ENCODE measurements around the gene CLDN34.

CLDN34 gene

DNA sequence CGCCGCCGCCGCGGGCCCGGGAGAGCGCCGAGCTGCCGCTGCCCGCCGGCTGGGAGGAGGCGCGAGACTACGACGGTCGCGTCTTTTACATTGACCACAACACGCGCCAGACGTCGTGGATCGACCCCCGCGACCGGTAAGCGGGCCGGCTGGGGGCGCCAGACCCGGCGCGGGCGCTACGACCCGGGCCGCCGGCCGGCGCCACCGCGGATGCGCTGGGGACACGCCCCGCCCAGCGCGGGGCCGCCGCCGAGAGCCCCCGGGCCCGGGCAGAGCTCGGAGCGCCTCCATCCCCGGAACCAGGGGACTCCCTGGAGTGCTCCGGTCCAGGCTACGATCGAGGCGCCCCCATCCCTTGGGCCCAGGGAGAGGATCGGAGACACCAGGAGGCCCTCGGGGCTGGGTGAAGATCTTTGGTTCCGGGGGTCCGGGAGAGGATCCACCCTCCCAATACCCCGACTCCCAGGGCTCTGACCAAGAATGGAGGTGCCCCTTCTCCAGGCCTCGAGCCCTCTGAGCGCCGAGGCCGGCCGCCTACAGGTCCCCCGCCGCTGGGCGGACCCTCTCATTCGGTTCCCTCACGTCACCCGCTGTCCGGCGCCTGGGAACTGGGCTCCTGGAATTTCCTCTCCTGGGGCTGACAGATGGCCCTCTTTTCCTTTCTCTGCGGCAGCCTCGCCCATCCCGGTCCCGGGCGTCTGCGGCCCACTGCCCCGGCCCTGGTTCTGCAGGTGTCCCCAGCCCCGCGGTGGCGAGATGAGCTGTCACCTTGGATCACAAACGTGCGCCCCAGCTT lies 48.8 kb downstream of the CLDN34 start:
- DNase-seq (ENCODE audit: low read depth in 2 of 2): no peak

DNA sequence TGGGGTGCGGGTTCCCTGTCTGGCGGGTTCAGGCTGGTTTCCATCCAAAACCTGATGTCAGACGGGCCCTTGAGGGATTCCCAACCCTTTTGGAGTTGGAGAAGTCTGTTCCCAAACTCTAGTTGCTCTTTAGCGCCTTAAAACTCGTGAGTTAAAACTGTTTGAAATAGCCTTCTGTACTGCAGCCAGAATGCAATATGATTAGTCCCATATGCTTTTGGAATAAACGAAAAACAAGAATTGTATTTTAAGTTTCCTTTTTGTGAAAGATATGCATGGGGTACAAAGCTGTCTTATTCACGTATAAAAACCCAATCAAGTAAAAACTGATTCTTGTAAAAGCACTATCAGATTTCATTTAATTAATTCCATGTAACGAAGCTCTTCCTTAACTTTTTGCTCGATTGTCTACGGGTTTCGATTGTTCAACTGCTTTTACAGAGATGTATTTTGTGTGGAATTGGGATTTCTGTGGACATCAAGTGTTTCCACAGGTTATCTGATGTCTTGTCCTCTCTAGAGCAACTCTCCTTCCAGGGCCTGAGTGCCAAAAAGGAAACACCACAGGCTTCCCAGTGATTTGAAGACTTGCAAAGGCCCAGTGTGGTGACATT lies 49.5 kb downstream of the CLDN34 start:
- no peak for DNase-seq (ENCODE audit: low read depth in 2 of 2)

DNA sequence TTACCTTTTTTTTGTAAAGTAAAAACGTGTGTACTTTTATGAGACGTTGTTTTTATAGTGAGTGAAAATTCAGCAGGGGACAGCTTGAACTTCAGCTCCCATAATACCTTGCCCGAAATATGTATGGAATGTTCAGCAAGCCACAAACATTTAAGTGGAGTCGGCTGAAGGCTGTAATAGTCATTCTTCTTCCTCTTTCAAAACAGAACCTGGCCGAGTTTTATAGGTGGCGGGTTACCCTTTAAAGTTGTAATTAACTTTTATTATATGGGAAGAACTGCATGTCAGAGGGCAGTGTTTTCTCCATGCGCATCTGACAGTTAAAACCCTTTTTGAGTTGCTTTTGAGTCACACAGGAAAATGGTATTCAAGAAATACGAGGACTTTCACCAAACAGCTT lies 50.7 kb downstream of the CLDN34 start:
- no peak for DNase-seq (ENCODE audit: low read depth in 2 of 2)

Measured in stimulated activated CD8-positive, alpha-beta memory T cell treated with anti-CD3 and anti-CD28 coated beads, Interleukin-15, amount 100 ng/mL, for 4 hours (primary cell).